ENCODE results near the gene BCAR1.
A peak's percentile ranks its signal among the peaks of the same experiment; 100 is the strongest.
"Not testable (repeated sequence)": the region's sequence is repeated elsewhere in the genome, so short reads cannot be mapped to it uniquely, and the experiment has no call there.

BCAR1 gene, protein sequence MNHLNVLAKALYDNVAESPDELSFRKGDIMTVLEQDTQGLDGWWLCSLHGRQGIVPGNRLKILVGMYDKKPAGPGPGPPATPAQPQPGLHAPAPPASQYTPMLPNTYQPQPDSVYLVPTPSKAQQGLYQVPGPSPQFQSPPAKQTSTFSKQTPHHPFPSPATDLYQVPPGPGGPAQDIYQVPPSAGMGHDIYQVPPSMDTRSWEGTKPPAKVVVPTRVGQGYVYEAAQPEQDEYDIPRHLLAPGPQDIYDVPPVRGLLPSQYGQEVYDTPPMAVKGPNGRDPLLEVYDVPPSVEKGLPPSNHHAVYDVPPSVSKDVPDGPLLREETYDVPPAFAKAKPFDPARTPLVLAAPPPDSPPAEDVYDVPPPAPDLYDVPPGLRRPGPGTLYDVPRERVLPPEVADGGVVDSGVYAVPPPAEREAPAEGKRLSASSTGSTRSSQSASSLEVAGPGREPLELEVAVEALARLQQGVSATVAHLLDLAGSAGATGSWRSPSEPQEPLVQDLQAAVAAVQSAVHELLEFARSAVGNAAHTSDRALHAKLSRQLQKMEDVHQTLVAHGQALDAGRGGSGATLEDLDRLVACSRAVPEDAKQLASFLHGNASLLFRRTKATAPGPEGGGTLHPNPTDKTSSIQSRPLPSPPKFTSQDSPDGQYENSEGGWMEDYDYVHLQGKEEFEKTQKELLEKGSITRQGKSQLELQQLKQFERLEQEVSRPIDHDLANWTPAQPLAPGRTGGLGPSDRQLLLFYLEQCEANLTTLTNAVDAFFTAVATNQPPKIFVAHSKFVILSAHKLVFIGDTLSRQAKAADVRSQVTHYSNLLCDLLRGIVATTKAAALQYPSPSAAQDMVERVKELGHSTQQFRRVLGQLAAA

DNA sequence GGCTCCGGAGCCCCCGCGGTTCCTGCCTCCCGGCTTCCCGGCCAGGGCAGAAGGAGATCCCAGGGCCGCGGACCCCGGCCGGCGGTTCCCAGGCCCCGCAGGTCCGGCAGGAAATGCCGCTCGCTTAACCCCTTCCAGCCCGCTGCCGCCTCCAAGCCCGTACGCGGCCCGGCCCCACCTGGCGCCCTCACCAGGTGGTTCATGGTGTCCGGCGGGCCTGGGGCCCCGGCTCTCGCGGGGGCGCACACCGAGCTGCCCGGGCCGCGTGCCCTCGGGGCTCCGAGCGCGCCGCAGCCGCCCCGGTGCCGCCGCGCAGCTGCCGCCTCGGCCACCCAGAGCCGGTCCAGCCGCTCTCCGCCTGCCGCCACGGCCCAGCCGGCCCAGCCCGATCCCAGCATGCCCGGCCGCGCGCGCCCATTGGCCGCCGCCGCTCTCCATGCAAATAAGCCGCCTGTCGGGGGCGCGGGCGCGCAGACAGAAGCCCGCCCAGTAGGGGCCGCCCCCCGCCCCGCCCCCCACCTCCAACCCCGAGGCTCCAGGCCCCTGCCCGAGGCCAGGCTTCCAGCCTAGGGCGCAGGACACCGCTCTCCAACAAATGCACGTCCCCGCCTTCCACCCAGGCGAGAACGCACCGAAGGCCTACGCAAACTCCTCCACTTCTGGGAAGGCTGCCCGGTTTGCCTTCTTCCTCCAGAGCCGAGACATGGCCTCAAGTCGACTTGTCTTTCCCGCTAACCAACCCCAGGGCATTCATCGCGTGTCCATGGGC is at the start of gene BCAR1:
TSS of gene BCAR1 (minus strand) at position 345 of the 769 bp plus-strand sequence. CDS start at position 203, 142 bp downstream.
- no peak for DNase-seq

DNA sequence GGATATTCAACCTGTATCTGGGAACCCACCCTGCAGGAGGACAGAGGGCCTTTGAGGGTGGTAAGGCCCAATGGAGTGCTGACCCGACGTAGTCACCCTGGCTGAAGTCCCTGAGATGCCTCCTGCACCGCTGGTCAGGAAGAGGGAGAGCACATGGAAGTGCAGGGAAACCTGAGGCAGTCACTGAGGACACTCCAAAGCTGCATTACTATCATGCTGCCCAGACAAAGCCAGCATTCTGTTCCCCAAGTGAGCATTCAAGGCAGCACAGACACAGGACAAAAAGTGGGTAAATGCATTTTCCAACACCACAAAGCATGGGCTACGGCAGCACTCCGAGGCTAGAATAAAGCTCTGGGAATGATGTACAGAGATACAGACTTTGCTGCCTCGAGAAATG is 46.8 kb upstream of the BCAR1 start:
- DNase-seq = no peak

DNA sequence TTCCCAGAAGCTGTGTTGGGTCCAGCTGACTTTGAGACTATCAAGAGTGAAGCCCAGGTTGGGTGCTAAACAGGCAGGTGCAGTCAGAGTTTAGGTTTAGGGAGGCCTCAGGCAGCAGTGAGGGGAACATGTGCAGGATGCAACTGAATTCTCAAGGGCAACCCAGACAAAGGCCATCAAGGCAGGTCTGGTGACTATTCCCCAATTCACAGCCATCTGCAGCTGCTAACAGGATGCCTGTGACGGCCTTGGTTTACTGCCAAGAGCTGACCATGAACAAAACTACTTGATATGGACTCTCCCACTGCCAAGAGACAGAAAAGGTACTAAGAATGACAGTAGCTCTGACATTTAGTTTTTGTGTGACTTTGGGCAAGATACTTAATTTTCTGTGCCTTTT is 45.2 kb upstream of the BCAR1 start:
- DNase-seq = no peak

DNA sequence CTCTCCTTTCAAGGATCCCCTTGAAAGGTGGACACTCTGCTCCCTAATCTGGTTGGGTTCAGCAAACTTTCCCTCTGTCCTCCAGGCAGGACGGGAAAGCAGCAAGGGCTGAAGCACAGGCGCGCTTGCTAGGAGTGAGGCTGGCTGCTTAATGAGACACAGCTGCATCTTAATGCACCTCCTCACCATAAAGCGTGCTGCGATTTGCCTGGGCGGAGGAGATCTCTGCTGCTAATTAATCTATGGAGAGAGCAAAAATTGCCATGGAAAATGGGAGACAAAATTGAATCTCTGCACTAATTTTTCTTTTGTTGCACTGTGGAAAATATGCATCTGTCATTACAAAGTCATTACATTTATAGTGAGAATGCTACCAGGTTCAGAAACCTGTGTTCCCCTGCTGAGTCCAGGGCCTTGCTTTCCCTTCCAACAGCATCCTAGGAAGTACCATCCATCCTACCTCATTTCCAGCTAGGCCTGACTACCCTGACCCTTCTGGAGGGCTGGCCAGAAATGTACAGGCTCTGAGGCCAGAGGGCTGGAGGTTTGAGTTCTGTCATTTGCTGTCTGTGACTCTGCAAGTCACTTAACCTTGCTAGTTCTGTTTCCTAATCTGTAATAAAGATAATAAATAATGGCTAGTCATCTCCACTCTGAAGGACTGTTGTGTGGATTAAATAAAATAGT is 43.5 kb upstream of the BCAR1 start:
- no peak for DNase-seq

DNA sequence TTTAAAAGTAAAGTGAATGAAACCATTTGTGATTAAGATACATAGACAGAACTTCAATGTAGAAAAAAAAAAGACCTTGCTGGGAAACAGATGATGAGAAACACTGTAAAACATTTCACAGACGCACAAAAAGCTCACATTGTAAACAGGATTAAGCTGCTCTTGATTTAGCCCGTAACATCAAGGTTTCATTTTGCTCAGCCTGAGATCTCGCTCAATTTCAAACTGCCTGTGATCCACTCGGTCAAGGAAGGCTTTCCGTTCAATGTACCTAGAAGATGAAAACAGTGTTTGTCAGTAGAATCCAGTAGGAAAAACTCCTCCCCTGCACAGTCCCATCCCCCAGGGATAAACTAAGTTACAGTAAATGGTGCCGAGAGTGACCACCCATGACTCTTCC is 42.3 kb upstream of the BCAR1 start:
- no peak for DNase-seq

DNA sequence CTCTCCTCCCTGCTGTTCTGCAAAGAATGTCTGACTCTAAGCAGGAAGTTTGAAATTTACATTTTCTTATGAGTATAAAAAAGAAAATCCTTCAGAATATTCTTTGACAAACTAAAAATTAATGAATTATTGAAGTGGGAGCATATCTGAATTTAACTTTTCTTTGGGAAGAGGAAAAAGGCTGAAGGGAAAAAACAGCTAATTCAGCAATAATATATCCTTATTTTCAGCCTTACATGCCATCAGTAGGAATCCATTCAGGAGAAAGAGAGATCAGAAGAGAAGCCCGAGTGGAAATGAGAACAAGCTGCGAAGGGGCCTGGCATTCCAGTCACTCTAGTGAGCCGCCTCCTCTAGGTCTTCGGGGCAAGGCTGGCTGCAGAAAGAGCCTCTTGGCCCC is 41.7 kb upstream of the BCAR1 start:
- no peak for DNase-seq

DNA sequence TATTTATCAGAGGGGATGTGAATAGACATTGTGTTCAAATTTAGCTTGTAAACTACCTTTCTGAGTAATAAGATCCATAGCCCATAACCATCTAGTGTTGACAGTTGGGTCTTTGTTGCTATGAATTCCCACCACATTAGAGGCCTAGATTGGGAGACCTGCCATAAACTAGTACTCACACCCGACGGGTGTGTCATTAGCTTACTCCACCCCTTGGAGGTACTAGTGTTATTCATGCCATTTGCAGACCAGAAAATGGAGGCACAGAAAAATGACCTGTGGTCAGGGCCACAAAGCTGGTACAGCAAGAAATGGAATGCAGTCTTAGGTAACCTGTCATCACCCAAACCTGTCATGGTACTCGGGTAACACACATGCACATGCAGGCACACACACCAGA is 41.3 kb upstream of the BCAR1 start:
- DNase-seq = no peak

DNA sequence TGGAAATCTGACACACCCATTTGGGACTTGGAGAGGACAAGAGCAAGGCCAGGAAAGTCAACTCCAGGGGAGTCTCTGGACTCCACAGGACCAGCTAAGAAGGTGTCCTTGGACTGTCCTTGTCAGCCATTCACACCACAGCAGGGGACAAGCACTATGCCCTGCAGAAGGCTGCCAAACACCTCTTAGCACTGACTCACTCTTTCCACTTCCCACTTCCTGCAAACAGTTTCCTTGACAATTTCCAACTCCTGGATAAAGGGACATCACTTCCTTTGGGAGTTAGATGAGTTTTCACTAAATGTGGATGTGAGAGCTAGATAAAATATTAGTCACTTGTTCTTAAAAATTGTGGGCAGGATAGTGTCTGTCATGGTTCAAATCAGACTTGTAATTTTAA is 37.8 kb upstream of the BCAR1 start:
- no peak for DNase-seq

DNA sequence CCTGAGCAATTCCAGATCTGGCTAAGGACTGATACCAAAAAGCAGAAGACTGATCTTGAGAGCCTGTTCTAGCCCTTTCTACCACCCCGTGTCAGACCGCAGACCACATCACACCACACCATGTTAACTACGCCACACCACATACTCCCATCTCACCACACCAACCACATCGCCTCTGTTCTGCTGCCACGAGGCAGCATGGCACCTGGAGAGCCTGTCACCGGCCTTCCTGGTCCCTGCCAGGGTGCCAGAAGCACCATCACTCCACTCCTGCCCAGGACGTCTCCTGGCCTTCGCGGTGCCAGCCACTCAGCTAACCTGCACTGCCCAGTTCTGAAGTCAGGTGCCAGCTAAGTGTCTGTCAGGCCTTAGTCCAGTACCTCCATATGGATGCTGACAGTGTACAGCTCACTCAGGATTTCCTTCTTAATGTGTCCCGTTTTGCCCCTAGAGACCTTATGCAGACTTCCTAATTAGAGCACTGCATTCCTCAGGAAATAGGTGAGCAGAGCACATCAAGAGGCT is 37.2 kb upstream of the BCAR1 start:
- peak; percentile 76 for DNase-seq

DNA sequence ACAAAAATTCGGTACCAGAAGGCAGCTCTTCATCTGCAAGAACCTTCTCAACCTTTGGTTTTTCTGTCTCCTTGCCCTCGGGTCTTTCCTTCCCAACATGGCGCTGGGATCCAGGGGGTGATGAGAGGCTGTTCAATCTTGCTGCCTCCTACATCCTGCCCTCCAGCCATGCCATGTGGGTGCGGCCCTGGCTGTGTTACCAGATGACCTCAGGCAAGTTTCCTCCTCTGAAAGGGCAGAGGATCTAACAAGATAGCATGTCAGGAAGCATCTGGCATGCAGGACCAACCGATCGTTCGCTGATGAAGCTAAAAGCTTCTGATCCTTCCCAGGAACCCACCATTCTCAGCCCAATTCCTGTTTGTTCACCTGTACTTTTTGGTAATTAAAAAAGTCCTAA is 36.8 kb upstream of the BCAR1 start:
- peak; percentile 9 for DNase-seq

DNA sequence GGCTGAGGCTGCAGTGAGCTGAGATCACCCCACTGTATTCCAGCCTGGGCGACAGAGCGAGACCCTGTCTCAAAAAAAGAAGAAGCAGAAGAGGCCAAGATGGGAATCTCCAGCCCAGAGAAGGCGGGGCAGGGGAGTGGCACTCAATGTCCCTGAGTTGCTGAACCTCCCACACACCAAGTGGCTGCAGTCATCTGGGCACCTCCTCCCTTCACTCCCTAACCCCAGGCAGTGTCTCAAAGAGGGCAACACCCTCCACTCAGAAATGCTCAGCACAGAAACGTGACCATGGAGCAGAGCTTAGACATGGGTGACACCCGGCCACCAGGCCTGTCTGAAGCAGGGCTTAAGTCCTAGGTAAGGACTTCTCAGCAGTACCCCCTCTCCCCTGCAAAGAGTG is 36.3 kb upstream of the BCAR1 start:
- DNase-seq = no peak

DNA sequence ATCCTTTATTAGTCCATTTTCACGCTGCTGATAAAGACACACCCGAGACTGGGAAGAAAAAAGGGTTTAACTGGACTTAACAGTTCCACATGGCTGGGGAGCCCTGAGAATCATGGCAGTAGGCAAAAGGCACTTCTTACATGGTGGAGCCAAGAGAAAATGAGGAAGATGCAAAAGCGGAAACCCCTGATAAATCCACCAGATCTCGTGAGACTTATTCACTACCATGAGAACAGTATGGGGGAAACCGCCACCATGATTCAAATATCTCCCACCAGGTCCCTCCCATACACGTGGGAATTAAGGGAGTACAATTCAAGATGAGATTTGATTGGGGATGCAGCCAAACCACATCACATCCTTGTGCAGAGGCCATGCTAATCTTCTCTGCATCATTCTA is 35.0 kb upstream of the BCAR1 start:
- DNase-seq = no peak

DNA sequence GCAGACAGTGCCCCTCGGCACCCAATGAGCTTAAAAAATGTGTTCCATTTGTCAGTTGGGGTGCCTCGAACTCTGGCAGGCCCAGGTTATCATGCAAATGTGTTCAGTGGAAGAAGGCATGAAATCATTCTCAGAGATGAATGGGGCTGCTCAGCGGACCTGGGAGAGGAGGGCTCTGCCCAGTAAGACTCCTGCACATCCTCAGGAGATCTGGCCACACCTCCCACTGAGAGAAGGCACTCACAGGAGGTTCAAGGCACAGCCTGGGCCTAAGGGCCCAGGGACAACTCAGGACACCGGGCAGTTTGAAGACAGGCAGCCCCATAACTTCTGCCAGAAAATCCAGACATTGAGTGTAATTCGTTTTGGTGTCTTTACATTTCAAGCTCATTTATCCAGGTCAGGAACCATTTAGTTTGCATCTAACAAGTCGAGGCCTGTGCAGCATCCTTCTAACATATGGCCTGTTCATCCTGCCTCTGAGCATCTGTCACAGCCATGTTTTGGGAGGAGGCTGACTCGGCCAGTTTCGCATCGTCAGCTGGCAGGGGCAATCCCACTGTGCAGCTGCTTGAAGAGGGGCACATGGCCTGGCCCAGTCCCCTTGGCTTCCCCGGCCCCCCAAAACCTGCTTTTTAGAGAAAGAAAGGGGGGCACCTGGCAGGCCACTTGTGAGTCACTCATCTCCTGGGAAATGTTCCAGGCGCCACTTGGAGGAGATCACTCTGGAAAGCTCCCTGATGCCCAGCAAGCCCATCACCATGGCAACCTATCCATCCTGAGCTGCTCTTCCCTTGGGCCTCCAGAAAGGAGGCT is 31.2 kb upstream of the BCAR1 start:
- DNase-seq = no peak

DNA sequence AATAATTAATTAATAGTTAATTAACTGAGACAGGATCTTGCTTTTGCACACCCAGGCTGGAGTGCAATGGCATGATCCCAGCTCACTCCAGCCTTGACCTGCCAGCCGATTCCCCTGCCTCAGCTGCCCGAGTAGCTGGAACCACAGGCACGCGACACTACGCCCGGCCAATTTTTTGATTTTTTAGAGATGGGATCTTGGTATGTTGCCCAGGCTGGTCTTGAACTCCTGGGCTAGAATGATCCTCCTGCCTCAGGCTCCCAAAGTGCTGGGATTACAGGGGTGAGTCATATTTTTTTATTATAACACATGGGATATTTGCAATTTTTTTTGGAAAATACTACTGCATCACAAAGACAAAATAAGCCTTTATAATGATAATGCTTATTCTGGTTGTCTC is 30.4 kb upstream of the BCAR1 start:
- no peak for DNase-seq

DNA sequence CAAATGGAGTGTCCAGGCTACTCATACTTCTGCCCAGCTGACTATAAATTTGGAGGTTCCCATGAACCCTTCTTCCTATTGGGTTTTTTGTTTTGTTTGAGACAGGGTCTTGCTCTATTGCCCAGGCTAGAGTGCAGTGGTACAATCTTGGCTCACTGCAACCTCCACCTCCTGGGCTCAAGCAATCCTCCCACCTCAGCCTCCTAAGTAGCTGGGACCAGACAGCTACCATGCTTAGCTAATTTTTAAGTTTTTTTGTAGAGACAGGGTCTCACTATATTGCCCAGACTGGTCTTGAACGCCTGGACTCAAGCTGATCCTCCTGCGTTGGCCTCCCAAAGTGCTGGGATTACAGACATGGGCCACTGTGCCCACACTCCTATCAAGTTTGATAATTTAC is 29.6 kb upstream of the BCAR1 start:
- not testable (repeated sequence) for DNase-seq

DNA sequence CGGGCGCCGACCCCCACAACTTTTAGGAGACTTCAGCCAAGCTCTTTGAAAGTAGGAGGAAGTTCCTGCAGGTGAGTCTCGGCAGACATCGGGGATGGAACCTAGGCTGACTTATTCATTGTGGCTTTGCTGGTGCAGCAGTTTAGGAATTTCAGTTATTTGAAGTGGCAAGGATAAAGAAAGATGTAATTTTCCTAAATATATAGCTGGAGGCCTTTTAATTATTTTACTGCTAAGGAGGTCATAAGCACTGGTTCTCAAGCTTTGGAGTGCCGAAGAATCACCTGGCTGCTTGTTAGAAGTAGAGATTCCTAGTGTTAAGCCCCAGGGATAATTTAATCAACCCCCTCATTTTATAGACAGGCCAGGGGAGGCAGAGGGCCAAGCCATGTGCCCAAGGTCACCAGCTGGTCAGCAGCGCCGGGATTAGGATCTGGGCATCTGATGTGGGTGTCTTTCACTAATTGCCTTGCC is 28.9 kb upstream of the BCAR1 start:
- no peak for DNase-seq

DNA sequence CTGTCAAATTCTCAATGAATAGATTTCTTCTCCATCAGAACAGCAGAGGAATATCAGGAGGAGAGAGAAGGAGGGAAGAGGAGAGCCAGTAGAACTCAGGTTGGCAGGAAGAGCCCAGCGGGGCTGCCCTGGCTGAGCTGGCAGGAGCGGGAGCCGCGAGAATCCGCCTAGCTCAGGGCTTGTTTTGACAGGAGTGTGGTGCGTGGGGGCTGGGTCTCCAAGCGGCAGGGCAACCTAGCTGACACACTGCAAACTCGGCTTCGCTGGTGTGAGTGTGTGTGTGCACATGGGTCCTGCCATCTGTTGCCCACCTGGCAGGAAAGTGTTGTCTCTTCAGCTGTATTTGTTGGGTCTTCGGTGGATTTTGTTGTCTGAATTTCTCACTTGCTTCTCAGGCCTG is 27.9 kb upstream of the BCAR1 start:
- DNase-seq = no peak

DNA sequence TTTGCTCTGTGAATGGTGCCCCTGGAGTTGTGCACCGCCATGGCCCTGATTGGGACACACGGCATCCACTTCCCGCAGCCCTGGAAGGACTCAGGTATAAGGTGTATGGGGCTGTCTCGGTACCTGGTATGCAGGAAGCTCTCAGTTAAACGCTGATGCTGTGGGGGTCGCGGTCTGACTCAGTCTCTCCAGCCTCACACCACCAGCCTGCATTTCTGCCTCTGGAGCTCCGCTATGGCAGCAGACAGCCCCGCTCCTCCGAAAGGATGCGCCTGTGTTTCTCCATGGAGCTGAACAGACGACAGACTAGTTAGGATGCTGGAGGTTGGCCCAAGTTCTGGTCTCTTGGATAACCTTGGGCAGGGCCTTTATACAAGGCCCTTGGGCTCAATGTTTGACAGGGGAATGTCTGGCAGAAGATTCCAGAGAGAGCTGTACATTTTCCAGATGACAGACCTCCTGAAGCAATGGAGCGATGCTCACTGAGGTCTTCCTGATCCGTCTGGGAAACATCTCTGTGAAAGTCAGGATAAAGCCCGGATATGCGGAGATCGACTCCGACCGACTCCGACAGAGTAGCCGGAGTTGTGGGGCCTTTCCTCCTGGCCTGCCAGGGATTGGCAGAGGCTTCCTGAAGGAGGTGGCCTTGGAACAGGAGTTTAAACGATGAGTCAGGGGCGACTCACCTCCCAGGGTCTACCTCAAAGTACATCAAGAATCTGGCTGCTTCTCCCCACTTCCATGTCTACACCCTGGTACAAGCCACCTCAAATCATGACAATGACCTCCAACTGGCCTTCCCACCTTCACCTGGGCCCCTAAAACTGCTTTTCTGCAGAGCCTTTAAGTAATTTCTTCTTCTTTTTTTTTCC is 21.9 kb upstream of the BCAR1 start:
- no peak for DNase-seq

DNA sequence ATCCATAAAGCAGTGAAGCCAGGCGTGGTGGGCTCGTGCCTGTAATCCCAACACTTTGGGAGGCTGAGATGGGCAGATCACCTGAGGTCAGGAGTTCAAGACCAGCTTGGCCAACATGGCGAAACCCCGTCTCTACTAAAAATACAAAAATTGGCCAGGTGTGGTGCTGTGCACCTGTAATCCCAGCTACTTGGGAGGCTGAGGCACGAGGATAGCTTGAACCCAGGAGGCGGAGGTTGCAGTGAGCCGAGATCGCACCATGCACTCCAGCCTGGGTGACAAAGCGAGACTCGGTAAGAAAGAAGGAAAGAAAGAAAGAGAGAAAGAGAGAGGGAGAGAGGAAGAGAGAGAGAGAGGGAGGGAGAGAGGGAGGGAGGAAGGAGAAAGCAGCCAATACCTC is 21.2 kb upstream of the BCAR1 start:
- not testable (repeated sequence) for DNase-seq

DNA sequence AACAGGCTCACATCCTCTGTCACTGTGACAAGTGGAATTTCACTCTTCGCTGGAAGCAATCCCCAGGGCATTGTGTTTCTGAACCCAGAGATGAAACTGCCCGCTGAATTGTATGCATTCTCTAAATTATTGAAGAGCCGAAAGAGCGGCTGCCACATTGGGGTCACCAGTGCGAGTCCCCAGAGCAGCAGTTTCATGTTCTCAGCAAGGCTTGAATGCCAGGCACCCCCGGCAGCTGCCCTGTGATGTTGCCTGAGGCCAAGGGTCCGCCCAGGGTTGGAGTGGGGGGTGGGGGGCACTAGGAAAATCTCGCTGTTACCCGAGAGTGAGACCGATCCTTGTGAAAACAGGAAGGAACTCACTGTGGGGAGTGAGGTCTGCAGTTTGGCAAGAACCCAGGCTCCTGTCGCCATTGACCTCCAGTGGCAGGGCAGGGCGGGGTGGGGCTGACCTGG is 20.7 kb upstream of the BCAR1 start:
- DNase-seq = no peak

Data from activated CD4-positive, alpha-beta T cell treated with anti-CD3 and anti-CD28 coated beads, Interleukin-10, Interleukin-2, amounts not matched to agents 100 ng/mL and 50 ng/mL, durations not matched to agents 16 hours and 8 hours (primary cell).